ENCODE measurements around the gene BBX.

BBX gene

DNA sequence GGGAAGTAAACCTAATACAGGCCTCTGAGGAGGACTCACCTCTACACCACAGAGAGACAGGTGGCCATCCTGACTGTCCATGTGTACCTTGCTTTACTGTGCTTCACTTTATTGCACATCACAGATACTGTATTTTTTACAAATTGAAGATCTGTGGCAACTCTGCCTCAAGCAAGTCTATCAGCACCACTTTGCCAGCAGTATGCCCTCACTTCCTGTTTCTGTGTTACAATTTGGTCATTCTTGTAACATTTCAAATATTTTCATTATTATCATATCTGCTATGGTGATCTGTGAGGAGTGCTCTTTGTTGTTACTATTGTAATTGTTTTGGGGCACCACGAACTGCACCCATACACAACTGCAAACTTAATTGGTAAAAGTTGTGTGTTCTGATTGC is 78.0 kb downstream of the BBX start:
- DNase-seq (ENCODE audit: low read depth): no peak

DNA sequence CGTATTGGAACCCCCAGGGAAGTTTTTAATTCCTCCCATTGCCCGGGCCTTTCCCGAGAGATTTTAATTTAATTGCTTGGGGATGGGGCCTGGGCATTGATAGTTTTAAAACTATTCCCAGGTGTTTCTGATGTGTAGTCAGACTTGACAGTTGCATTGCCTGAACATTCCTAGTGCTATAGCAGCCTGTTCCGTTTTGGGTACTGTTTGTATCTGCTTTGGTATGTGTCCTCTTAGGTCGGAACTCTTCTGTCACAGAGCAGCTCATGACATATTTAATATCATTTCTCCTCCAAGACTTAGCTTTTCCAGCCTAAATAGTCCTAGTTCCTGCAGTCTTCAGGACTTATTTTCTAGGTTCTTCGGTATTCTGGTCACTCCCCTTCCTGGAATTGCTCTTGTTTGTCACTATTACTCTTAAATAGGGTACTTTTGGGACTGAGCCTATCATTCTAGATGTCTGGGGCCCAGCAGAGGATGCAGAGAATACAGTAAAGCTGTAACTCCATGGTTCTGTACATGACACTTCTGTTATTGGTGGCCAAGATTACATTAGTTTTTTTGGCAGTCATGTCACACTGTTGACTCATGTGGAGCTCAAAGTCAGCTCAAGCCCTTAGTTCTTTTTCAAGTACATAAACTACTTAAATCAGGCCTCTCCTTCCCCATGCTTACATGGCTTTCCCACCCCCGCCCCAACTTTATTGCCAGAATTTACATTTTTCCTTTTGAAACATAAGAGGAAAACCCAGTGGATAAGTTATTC is 81.5 kb downstream of the BBX start:
- DNase-seq (ENCODE audit: low read depth): no peak

DNA sequence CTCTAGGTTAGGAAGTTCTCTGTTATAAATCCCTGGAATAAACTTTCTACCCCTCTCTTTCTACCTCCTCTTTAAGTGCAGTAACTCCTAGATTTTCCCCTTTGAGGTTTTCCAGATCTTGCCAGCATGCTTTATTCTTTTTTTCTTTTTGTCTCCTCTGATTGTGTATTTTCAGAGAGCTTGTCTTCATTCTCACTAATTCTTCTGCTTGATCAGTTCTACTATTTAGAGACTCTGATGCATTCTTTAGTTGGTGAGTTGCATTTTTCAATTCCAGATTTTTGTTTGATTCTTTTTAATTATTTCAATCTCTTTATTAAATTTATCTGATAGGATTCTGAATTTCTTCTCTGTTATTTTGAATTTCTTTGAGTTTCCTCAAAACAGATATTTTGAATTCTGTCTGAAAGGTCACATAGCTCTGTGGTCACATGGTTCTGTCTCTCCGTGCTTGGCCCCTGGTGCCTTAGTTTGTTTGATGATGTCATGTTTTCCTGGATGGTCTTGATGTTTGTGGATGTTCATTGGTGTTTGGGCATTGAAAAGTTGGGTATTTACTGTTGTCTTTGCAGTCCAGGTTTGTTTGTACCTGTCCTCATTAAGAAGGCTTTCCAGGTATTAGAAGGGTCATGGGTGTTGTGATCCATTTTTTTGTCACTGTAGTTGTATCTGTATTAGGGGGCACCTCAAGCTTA is 89.2 kb downstream of the BBX start:
- no peak for DNase-seq (ENCODE audit: low read depth)

DNA sequence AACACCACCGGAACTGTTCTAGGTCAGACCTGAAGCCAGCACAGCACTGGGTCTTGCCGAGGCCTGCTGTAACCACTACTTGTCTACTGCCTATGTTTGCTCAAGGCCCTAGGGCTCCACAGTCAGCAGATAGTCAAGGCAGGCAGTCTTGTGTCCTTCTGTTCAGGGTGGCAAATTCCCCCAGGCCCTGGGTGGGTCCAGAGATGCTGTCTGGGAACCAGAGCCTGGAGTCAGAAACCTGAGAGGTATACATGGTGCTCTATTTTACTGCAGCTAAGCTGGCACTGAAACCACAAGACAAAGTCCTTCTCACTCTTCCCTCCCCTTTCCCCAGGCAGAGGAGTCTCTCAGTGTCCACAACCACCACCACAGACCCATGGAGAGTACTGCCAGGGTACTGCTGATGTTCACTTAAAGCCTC is 89.9 kb downstream of the BBX start:
- DNase-seq (ENCODE audit: low read depth): no peak

DNA sequence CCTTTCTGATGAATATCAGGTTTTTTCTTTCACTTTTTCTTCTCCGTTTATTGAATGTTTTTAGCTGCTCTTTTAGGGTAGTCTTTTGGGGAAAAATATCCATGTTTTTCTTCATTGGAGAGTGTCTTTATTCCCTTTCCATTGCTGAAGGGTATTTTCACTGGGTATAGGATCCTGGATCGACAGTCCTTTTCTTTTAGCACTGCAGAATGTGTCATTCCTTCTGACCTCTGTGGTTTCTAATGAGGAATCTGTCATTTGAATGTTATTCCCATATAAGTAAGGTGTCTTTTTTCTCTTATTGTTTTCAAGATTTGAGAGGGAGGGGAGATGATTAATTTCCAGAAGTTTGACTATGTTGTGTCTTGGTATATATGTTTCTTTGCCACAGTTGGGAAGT is 96.8 kb downstream of the BBX start:
- no peak for DNase-seq (ENCODE audit: low read depth)

DNA sequence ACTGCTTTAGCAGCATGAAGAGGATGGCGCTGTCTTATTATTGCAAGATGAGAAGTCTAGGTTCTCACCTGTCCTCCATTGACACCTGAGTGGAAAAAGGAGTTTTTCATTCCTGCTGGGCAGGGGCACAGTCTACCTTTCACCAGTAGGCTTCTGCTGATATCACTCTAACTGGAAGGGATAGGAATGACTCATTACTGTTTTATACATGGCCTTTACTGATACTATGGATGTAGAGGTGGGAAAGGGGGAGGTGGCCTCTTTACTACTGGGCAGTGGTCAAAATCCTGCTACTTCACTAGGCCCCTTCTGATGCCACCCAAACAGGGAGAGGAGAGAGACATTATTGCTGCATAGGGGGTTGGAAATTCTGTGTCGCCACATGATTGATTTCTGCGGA is 97.8 kb downstream of the BBX start:
- no peak for DNase-seq (ENCODE audit: low read depth)

DNA sequence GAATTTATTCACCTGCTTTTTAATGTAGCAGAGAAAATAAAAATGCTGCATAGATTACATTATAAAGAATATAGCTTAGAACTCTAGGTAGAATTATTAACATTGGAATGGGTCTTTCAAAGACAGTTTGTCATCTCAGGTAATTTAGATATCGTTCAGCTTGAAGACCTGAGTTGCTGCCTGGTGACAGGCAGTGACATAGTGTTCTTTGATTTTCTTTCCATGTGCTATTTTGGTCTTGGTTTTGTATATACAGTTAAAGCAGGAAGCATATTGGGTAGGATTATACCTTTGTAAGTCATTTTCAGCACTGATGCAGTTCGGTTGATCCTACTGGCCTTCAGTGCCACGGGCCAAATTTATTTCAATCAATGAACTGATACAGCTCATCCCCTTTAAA is 98.7 kb downstream of the BBX start:
- DNase-seq (ENCODE audit: low read depth): no peak

DNA sequence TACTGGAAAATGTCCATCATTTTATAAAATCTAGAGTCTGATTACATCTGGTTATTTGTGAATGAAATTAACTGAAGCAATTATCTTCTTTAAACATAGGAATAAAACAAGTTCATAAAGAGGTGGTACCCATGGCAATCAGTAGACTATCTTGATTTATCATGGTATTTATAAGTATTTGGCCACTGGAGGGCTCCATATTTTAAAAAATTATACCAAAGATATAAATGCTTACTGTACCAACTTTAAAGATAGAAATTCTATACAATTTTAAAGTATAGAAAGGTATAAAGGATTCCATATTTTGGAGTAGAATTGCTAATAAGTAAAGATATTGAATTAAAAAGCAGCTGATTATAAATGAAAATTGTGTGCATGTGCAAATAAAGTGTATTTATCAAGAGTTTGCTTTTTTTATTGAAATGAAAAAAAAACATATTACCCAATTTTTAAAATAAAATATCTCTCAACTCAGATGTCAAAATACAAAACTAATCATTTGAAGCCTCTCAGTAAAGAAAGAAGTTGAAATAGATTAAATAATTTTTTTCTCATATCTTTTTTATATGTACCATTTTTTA is 105.3 kb downstream of the BBX start:
- no peak for DNase-seq (ENCODE audit: low read depth)

DNA sequence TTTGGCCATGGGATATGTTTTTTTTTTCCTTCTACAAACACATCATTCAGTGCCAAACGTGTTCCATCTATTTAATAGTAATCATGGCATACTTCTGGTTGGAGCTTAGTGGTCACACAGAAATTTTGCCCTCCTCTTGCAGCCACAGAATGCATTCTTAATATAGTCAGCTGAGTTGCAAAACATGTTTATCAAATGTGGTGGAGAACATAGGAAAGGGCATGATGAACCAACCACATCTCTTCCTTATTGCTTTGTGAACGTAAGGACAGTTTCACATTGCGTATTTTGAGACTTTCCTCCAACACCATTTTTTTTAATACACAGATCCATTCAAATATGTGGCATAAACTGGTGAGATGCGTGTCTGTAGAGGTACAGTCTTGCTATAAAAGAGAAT is 106.8 kb downstream of the BBX start:
- DNase-seq (ENCODE audit: low read depth): no peak

DNA sequence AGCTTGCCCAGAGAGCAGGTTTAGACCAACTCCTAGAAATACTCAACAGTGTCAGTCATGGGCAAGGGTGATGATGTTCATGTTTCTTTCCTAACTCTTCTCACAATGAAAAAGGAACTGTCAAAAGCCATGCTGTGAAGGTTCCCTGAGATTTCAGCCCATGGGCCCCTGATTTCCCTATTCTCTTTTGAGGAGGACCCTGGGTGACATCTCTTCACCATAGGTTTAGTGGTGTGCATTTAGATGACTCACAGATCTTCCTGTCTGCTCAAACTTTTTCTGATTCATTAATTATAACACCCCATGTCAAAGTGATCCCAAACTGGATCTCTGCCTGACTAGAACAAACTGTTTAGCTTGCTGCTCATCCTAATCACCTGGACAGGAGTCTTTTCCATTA is 108.0 kb downstream of the BBX start:
- DNase-seq (ENCODE audit: low read depth): no peak

DNA sequence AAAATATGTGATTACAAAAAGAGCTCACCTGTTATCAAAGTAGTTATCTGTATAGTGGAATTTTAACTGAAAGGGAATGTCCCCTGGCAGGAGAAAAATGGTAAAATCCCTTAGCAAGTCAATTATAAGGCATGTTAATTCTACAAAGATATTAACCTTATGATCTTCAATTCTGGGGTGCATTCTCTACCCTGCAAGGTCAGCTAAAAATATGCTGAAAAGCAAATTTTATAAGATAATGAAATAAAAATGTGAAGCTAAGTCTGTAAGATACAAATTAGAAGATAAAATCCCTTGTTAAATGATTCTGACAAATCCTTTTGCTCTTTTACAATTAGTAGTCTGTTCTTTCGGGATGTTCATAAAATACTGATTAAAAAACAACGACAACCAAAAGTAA is 109.8 kb downstream of the BBX start:
- no peak for DNase-seq (ENCODE audit: low read depth)

DNA sequence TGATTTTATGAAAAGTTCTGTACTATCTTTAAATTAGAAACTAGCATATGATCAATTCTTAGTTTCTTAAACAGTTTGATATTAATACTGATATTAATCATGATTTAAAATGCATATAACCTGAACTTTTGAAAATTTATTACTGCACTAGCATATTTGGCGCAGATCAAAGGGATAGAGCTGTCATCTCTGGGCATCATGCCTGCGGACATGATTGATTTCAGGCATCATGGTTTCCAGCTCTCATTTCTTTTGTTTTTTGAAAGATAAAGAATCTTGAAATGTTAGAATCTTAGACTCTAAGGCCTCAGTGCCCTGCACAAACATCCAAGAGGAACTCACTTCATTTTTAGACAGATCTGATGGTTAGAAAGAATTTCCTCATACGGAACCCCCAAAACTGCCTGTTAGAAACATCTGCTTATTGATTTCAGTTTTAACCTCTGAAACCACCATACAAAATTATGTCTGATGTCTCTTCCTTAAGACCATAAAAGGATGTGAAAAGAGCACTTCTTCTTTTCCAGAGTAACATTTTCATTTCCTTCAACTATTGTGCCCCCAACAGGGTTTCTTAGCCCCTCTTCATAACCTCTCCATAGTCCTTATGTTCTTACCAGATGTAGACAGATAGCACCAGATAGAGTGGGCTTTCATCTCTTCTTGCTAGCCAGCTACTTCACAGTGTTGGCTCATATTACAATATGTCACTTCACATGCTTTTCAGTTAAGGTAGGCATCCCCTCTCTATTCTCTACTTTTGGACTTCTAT is 110.8 kb downstream of the BBX start:
- DNase-seq (ENCODE audit: low read depth): no peak

DNA sequence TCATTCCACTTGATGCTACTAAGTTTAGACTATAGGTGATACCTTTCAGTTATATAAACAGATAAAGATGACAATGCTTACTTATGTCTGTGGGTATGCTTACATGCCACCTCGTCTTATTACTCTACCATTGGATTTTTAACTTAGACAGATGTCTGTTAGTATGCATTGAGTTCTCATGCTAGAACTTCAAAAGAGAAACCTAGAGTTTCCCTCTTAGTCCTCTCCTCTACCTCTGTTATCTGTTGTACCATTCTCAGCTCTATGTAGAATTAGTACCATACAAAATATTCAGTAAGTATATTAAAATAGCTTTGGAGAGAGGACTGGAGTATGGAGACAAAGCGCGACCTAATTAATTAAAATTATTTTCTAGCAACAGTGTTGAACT is 111.3 kb downstream of the BBX start:
- no peak for DNase-seq (ENCODE audit: low read depth)

DNA sequence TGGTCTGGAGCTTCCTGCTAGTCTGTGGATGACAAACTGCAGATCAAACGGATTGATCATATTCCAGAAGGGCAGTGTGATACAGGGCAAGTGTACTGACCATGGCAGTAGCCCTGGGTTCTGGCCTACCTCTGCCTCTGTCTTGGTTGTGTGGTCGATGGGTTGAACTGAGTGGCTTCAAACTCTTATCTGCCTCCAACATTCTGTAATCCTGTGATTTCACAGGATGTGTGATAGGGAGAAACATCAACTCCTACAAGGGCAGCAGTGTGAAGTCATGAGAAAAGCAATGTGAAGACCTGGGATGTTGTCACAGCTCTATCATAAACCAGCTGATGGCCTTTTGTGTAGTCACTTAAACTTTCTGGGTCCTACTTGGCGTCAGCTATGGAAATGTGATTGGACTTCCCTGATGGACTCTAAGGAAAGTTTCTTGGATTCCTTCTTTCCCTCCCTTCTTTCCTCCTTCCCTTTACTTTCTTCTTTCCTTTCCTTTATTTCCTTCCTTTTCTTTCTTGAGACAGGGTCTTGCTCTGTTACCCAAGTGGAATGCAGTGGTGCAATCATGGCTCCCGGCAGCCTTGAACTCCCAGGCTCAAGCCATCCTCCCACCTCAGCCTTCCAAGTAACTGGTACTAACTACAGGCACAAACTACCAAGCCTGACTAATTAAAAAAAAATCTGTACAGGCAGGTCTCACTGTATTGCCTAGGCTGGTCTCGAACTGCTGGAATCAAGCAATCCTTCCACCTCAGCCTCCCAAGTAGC is 114.8 kb downstream of the BBX start:
- DNase-seq (ENCODE audit: low read depth): no peak

DNA sequence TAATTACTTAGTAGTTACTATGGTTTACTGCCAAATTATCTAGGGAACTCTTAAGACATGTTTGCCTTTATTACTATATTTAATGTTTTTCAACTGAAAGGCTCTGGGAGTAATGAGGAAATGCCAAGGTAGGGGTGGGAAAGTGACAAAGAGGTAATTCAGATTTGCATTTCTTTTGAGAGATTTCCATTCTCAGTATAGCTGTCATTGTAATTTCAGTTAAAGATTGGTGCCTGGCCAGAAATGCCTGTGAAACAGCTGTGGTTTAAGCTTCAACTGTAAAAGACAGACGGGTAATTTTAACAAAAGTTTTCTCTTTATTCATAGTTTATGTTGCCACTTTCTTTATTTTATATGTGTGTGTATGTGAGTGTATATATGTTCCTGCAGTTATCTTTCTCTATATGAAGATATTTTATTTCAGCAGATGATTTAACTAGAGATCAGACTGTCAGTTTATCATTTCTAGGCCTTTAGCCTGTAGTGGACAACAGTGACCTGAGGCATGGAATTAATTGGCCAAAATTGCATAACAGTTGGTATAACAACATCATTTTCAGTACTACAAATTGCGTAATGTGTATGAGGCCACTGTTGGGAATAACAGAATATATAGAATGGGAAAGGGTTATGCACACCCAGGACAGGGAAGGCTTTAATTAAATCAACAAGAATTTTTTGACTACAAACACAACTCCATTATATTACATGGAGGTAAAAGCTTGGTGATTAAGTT is 119.0 kb downstream of the BBX start:
- no peak for DNase-seq (ENCODE audit: low read depth)

DNA sequence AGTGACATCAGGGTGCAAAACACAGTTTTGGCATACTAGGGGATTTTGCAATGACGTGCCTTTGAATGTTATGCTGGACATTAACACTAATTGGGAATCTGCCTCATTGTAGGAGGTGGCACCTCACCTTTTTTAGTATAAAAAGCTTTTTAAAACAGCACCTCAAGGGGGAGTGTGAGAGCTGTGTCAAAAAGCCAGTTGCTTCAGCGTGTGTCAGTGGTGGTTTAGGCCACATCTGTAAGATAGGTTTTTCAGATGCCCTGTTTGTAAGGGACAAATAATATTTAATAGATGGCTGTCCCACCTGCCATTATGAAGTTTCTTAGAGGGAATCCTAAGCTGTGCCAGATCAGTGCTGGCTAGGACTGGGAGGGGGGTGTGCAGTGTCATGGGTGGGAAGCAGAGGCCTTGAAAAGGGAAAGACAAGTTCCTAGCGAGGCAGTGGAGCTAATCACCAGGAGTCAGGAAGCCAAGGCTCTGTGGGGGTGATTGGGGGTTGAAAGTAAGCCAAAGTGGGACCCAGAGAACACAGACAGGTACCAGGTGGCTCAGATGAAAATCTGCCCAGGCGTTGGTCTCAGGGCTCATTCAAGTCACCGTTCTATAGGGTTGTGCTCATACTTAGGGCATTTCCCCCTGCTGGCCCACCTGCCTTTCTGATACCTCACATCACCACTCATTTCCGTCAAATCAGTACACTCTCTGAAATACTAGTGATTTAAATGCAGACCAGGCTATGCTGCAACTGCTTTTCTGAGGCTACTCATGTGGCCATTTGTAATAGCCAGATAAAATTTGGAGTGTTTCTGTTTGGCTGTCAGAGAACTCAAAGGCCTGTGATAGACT is 120.5 kb downstream of the BBX start:
- no peak for DNase-seq (ENCODE audit: low read depth)

DNA sequence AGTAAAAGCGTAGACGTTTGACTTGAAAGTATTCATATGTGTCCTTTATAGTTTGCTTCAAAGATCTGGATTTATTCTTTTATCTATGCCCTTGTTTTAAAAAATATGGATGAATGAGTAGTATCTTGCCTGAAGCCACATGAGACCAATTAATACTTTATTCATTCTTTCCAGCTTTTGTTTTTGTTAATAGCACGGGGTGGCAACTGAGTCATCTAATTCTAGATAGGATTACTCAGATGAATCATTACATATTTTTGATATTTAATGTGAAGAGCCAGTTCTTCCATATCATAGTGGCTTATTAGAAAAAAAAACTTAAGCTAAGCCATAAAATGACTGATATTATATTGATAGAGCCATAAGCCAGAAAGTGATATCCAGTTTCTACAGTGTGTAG is 121.9 kb downstream of the BBX start:
- DNase-seq (ENCODE audit: low read depth): no peak

DNA sequence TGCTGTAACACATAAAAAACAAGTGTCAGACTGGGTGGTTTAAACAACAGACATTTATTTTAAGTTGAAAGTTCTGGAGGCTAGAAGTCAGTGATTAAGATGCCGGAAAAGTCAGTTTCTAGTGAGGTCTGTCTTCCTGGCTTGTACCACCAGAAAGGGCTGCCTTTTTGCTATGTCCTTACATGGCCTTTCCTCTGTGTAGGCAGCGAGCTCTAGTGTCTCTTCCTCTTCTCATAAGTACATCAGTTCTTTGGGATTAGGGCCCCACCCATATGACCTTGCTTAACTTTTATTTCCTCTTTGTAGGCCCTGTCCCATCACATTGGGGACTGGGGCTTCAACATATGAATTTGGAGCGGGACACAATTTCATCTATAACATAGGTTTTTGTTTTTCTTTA is 128.0 kb downstream of the BBX start:
- DNase-seq (ENCODE audit: low read depth): no peak

DNA sequence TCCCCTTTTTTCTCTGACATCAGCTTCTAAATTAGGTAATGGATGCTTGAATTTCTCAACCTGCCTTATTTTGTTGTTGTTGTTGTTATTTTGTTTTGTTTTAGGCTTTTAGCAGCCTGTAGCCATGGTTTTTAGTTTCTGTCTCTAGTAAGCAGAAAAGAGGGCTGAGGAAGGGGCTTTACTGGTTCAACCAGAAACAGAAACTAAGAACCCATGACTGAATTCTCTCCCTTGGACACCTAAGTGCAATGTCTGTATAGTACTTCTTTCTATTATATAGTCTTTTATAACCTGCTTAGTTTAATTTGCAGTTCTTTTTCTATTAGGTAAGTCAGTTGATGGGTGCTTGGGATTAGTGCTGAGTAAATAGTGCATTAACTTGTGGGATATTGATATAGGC is 129.0 kb downstream of the BBX start:
- DNase-seq (ENCODE audit: low read depth): no peak

DNA sequence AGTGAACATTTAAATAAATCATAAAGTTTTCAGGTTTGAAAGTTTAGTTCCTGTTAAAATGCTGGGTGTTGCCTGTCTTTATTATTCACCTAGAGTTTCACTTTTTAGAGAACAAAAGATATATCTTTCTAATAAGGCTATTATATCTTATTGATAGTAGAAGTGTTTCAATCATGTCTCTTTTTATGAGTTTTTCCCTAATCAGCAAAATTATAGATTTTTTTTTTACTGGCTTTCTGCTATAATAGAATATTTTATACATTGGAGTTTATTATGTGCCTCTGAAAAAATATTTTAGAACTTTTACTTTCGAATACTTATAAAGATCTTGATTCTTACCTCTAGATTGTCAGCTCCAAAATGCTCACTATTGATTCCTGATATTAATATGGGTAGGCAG is 131.5 kb downstream of the BBX start:
- no peak for DNase-seq (ENCODE audit: low read depth)
